Cardiac fibroblast (primary cell): ENCODE results near the gene LGALS1.
"Not testable (repeated sequence)": the region's sequence is repeated elsewhere in the genome, so short reads cannot be mapped to it uniquely, and the experiment has no call there.

ENCODE experiments used
- DNase-seq, 2 donors: peaks; one replicate each; pipeline versions ENCODE4 v3.0.0 to v3.0.0-alpha.2; 2010; ENCODE audit warnings: low read depth in 2 of 2
- H3K4me3 ChIP-seq, 2 donors: replicated peaks in 1 of 2; 1 replicate in 1 of 2; 2 replicates in 1 of 2; pipeline ENCODE4 v1.5.1; 2011; ENCODE audit warnings: low read depth in 2 of 2, low read length in 2 of 2, mild to moderate bottlenecking in 2 of 2, moderate library complexity in 1 of 2
- TF ChIP-seq, protein P1 (sequence below): IDR thresholded peaks from one replicate; pipeline ENCODE4 v1.5.1; 2011; ENCODE audit warnings: low read depth, mild to moderate bottlenecking, low read length, inconsistent platforms

LGALS1 gene

DNA sequence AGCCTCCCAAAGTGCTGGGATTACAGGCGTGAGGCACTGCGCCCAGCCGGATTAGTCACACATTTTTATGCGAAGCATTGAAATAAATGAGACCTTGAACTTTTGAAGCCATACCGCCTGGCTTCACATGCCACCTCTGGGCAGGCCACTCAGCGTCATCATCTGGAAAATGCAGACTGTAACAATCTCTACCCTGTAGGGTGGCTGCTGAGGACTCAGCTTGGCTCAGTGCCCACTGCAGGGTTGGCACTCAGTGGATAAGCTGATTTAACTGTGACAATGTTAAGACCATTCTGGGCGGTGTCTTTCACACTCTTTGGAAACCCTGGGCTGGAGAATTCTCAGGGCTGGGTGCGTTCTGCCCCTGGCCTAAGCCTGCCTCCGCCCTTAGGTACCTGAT lies 27.5 kb upstream of the LGALS1 start:
- H3K4me3 ChIP-seq, result no peak overlapping the region
- TF ChIP-seq, protein P1, sequence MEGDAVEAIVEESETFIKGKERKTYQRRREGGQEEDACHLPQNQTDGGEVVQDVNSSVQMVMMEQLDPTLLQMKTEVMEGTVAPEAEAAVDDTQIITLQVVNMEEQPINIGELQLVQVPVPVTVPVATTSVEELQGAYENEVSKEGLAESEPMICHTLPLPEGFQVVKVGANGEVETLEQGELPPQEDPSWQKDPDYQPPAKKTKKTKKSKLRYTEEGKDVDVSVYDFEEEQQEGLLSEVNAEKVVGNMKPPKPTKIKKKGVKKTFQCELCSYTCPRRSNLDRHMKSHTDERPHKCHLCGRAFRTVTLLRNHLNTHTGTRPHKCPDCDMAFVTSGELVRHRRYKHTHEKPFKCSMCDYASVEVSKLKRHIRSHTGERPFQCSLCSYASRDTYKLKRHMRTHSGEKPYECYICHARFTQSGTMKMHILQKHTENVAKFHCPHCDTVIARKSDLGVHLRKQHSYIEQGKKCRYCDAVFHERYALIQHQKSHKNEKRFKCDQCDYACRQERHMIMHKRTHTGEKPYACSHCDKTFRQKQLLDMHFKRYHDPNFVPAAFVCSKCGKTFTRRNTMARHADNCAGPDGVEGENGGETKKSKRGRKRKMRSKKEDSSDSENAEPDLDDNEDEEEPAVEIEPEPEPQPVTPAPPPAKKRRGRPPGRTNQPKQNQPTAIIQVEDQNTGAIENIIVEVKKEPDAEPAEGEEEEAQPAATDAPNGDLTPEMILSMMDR, result no peak
- no peak for DNase-seq

DNA sequence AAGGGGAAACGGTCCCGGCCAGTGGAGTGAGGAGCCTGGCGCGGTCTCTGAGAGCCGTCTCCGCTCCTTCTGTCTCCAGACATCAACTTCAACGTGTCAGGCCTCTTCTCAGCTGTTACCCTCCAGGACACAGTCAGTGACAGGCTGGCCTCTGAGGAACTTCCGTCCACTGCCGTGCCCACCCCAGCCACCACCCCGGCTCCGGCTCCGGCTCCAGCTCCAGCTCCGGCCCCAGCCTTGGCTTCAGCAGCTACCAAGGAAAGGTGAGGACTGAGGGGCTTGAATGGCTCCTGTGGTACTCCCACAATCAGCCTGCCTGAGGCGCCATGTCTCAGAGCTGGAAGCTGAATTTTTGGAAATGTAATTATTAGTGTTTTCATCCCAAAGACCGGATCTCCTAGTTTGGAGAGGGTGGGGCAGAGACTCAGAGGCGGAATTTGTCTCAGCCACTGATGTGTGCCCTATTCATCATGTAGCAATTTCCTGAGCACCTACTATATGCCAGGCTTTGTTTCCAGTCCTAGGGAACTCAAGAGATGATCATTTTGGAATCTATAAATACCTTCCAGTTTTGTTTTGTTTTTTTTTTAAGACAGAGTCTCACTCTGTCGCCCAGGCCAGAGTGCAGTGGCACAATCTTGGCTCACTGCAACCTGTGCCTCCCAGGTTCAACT lies 24.8 kb upstream of the LGALS1 start:
- DNase-seq, result no peak
- no peak overlapping the region for H3K4me3 ChIP-seq
- TF ChIP-seq, protein P1, result no peak

DNA sequence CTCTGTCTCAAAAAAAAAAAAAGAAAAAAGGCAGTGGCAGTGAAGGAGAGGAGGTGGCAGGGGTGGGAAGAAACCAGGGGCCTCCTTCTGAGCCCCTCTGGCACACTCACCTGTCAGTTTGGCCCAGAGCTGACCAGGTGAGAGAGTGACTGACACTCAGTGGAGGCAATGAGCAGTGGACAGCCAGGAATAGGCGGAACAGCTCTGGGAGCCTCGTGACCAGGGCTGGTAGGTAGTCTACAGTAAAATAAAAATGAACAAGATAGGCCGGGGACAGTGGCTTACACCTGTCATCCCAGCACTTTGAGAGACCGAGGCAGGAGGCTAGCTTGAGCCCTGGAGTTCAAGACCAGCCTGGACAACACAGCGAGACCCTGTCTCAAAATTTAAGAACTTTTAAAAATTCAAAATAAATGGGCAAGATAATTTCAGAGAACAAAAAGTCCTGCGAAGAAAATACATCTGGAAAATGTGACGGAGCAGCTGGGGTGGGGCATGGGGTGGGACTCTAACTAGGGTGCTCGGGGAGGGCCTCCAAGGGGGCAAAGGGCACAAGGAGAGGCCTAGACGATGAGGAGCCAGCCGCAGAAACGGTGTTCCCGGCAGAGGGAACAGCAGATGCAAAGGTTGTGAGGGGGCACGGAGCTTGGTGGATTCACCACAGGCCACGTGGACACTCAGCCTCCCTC lies 20.7 kb upstream of the LGALS1 start:
- DNase-seq, result no peak
- TF ChIP-seq, protein P1, result no peak
- no peak overlapping the region for H3K4me3 ChIP-seq

DNA sequence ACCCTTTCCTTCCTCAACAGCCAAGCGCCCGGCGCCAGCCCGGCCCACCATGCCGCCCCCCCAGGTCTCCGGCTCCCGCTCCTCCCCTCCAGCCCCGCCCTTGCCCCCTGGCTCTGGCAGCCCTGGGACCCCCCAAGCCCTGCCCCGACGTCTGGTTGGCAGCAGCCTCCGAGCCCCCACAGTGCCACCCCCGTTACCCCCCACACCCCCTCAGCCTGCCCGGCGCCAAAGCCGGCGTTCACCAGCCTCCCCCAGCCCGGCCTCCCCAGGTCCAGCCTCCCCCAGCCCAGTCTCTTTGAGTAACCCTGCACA lies 20.2 kb upstream of the LGALS1 start:
- no peak overlapping the region for H3K4me3 ChIP-seq
- TF ChIP-seq, protein P1, result no peak
- DNase-seq, result no peak

DNA sequence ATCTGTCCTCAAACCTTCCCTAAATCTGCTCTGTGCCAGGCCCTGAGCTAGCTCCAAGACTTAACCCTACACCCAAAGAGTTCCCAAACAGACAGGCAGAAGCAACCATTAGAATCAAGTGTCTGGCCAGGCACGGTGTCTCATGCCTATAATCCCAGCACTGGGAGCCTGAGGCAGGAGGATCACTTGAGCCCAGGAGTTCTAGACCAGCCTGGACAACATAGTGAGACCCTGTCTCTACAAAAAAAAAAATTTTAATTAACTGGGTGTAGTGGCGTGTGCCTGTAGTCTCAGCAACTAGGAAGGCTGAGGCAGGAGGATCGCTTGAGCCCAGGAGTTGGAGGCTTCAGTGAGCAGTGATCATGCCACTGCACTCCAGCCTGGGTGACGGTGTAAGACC lies 18.9 kb upstream of the LGALS1 start:
- H3K4me3 ChIP-seq, DNase-seq: not testable (repeated sequence)

DNA sequence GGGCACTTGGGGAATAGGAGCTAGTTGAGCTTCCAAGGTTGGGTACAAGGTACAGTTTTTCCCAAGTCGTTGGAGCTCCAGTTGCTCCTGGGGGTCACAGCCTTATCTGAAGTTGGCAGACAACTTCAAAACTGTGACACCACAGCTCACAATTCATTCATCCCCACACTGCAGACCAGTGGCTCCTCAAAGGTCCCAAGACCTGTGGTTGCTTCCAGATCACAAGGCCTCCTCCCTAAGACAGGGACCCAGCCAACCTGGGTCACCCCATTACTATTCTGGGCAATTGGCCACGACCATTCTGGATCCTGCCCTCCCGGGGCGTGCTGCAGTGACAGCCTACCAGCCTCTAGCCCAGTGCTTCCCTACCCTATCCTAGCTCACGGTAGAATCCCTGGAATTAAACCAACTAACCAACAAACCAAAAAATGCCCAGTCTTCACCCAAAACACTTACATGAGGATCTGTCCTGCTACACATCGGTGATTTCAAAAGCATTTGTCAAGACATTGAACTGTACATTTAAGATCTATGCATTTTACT lies 17.8 kb upstream of the LGALS1 start:
- H3K4me3 ChIP-seq, result peak overlapping the region; percentile 50 to 52
- DNase-seq, result no peak
- TF ChIP-seq, protein P1, result no peak

DNA sequence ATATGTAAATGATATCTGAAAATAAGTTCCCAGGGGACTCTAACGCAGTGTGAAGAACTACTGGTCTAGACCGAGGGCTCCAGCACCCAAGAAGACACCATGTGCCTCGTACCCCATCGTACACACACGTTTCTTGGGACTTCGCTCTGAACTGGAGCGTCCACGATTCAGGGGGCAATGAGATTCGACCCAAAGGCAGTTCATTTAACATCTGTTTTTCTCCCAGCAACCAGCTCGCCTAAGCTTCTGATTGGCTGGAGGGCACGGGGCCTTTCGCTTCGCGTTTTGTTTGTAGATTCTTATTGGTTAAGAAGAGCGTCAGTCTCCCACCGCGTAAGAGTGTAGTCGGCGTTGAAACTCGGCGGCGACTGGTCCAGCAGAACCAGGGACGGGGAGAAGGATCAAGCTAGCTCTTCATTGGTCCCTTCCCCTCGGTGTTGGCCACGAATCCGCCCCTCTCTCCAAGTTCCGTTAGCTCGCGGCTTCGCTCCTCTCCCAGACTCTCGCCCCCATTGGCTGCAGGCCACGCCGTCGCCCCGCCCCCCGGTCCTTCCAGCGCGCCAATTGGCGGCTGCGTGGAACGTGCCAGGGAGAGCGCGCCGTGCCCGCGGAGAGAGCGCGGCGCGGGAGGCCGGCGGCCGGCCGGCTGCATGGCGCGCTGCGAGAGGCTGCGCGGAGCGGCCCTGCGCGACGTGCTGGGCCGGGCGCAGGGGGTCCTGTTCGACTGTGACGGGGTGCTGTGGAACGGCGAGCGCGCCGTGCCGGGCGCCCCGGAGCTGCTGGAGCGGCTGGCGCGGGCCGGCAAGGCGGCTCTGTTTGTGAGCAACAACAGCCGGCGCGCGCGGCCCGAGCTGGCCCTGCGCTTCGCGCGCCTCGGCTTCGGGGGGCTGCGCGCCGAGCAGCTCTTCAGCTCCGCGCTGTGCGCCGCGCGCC lies 17.0 kb upstream of the LGALS1 start, which contains the start of gene PDXP:
Gene PDXP, plus strand, starts transcription at position 591 of the 933 bp plus-strand sequence. Its CDS starts 60 bp downstream, at position 651.
- TF ChIP-seq, protein P1, result no peak
- peak within 1 kb of the TSS; percentile 80 for H3K4me3 ChIP-seq
- peak; percentile 100 for DNase-seq
